Activated T-cell treated with anti-CD3 and anti-CD28 coated beads, Interleukin-2, amount 50 U/mL, for 4 hours (primary cell): ENCODE data around the gene TSPAN14. TPM values are rescaled to one million over a fixed set of nuclear protein-coding genes. Genes with fewer than 3 reads are reported as not detected.

ENCODE experiments used
- ATAC-seq, 2 donors: fragments of 200-7000 bp; cut with Tn5 transposase; one replicate each; pipeline ENCODE4 v1.10.0; 2021
- DNase-seq: peaks from one replicate; pipeline ENCODE4 v3.0.0-alpha.2; 2020
- H3K27me3 Mint-ChIP-seq: one replicate; pipeline ENCODE4 v1.8.0; 2021; ENCODE audit warnings: low read depth, mixed read lengths
- H3K36me3 Mint-ChIP-seq: one replicate; pipeline ENCODE4 v1.8.0; 2022; ENCODE audit warnings: mixed read lengths; ENCODE audit not compliant: insufficient read depth
- H3K4me1 Mint-ChIP-seq: one replicate; pipeline ENCODE4 v1.8.0; 2021; ENCODE audit warnings: low read depth, mixed read lengths
- H3K4me3 Mint-ChIP-seq: one replicate; pipeline ENCODE4 v1.8.0; 2021; ENCODE audit warnings: mild to moderate bottlenecking, moderate library complexity, mixed read lengths
- H3K9me3 Mint-ChIP-seq: one replicate; pipeline ENCODE4 v1.8.0; 2021; ENCODE audit warnings: mixed read lengths
- total RNA-seq, 3 donors: library from RNA; stranded (reverse); gene quantifications; one replicate each; pipeline ENCODE4 v1.2.1, GENCODE V29; 2021

Gene TSPAN14
- total RNA-seq, 3 donors from 2014 or later = 31.8 to 36.2 (median 35.0) TPM

- Mint-ChIP-seq H3K9me3 (no peaks in the 10 kb centered on the region), H3K4me3 (no peak overlapping the region), H3K4me1 (peaks cover 3% of the 10 kb centered on the region), H3K27me3 (no peaks in the 10 kb centered on the region), H3K36me3 (peaks cover 3% of the 10 kb centered on the region)
- no peak for DNase-seq
- ATAC-seq = no peak
These were observed 125.2 kb downstream of the TSPAN14 start for GRCh38 chr10:80579181-80579763.

GRCh38 chr10:80579849-80580637 is 125.9 kb downstream of the TSPAN14 start:
- peaks cover 3% of the 10 kb centered on the region for H3K4me1 Mint-ChIP-seq
- H3K27me3 Mint-ChIP-seq = no peaks in the 10 kb centered on the region
- H3K4me3 Mint-ChIP-seq = no peak overlapping the region
- no peaks in the 10 kb centered on the region for H3K9me3 Mint-ChIP-seq
- ATAC-seq (no peak), DNase-seq (no peak)
- H3K36me3 Mint-ChIP-seq = peaks cover 3% of the 10 kb centered on the region

- ATAC-seq = no peak
- H3K9me3 Mint-ChIP-seq = no peaks in the 10 kb centered on the region
These were observed 126.7 kb downstream of the TSPAN14 start for GRCh38 chr10:80580638-80581468.

GRCh38 chr10:80581469-80581835 is 127.3 kb downstream of the TSPAN14 start:
- H3K4me3 Mint-ChIP-seq = no peak overlapping the region
- no peak for ATAC-seq

More at GRCh38 chr10:80580638-80581468, 126.7 kb downstream of the TSPAN14 start:
- Mint-ChIP-seq H3K4me3 (no peak overlapping the region), H3K4me1 (peaks cover 3% of the 10 kb centered on the region), H3K36me3 (peaks cover 3% of the 10 kb centered on the region), H3K27me3 (no peaks in the 10 kb centered on the region)
- DNase-seq = no peak

GRCh38 chr10:80582286-80582960 is 128.3 kb downstream of the TSPAN14 start:
- H3K27me3 Mint-ChIP-seq = peaks cover 2% of the 10 kb centered on the region
- ATAC-seq (no peak), DNase-seq (no peak)
- H3K4me1 Mint-ChIP-seq = peaks cover 3% of the 10 kb centered on the region
- no peak overlapping the region for H3K4me3 Mint-ChIP-seq
- H3K9me3 Mint-ChIP-seq = no peaks in the 10 kb centered on the region
- H3K36me3 Mint-ChIP-seq = no peaks in the 10 kb centered on the region

More at GRCh38 chr10:80581469-80581835, 127.3 kb downstream of the TSPAN14 start:
- Mint-ChIP-seq H3K27me3 (no peaks in the 10 kb centered on the region), H3K4me1 (peaks cover 3% of the 10 kb centered on the region), H3K9me3 (no peaks in the 10 kb centered on the region), H3K36me3 (peaks cover 3% of the 10 kb centered on the region)
- no peak for DNase-seq

Other genes with a start within 250 kb of the TSPAN14 start
- gene ANXA11, start 248.8 kb upstream of the TSPAN14 start, total RNA-seq = 100 to 1,000 TPM; 157 to 161 (median 158) TPM
- under 1 TPM; 0.13 to 0.54 (median 0.16) TPM for gene MAT1A, start 164.7 kb upstream of the TSPAN14 start, total RNA-seq
- not detected for gene DYDC1, start 97.6 kb upstream of the TSPAN14 start, total RNA-seq
- gene DYDC2, start 97.5 kb upstream of the TSPAN14 start, total RNA-seq = not detected
- gene PRXL2A, start 45.8 kb upstream of the TSPAN14 start, total RNA-seq = 10 to 100 TPM in 2 of 3 donors, 1 to 10 TPM in 1; 6.1 to 11.1 (median 10.8) TPM
- gene SH2D4B, start 83.6 kb downstream of the TSPAN14 start, total RNA-seq = under 1 TPM; 0.13 to 0.22 (median 0.20) TPM